Mononuclear cell (primary cell): ENCODE data around the gene UNC13D. TPM values are rescaled to one million over a fixed set of nuclear protein-coding genes. Genes with fewer than 3 reads are reported as not detected.

ENCODE experiments used
- H3K27me3 ChIP-seq: 2 replicates; pipeline ENCODE4 v1.6.0; 2011; ENCODE audit warnings: low read length, control low read depth; ENCODE audit not compliant: insufficient read depth
- H3K4me1 ChIP-seq: 2 replicates; pipeline ENCODE4 v1.5.1; 2011; ENCODE audit warnings: mild to moderate bottlenecking, low read length, control low read depth; ENCODE audit not compliant: insufficient read depth
- H3K4me3 ChIP-seq: 2 replicates; pipeline ENCODE4 v1.5.1; 2011; ENCODE audit warnings: mild to moderate bottlenecking, low read length, moderate library complexity
- H3K9me3 ChIP-seq: 2 replicates; pipeline ENCODE4 v1.5.1; 2011; ENCODE audit warnings: low read depth, mild to moderate bottlenecking, control low read depth, low read length
- total RNA-seq: library from RNA; depleted of rRNA; stranded (reverse); fragments of >200 nt; gene quantifications from one replicate; pipeline ENCODE4 v1.2.3, GENCODE V29; 2012

UNC13D gene
- total RNA-seq, 1 donor = 42.9 TPM

DNA sequence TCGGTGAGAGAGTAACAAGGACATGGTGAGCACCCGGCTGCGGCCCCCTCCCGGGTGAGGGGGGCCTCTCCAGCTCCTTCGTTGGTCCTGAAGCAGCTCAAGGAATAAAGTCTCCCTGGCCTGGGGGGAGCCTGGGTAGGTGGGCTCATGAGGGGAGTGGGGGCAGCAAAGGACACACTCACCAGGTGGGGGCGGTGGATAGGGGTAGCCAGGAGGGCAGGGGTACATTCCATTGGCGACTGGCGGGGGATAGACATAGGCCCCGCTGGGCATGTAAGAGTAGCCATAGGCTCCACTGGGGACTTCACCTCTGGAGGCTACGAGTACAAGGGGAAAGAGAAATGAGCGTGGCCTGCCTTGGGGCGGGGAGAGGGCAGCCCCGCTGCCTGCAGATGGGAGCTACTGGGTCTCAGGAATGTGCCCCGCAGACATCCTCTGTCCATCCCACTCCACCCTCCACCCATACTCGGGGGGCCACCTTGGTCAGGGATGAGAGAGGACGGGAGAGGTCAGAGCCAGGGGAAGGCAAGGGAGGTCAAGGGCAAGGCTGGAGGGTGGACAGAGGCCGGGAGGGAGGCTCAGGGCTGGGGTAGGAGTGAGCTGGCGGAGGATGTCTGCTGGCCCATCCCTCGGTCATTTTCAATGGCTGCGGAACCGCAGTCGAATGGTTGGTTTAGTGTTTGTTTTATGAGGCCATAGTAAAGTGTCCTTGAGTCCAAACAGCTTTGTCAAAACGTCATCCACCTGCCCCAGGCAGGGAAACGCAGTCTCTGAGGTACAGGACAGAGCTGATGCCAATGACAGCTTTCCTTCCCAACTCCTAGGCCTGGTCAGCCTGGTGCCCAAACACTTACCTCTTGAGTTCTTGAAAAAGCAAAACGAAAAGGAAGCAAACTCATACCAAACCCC lies 3.7 kb upstream of the UNC13D start:
- H3K9me3 ChIP-seq = no peaks in the 10 kb centered on the region
- H3K27me3 ChIP-seq = no peaks in the 10 kb centered on the region
- H3K4me1 ChIP-seq = peaks cover 27% of the 10 kb centered on the region
- H3K4me3 ChIP-seq = no peak overlapping the region

DNA sequence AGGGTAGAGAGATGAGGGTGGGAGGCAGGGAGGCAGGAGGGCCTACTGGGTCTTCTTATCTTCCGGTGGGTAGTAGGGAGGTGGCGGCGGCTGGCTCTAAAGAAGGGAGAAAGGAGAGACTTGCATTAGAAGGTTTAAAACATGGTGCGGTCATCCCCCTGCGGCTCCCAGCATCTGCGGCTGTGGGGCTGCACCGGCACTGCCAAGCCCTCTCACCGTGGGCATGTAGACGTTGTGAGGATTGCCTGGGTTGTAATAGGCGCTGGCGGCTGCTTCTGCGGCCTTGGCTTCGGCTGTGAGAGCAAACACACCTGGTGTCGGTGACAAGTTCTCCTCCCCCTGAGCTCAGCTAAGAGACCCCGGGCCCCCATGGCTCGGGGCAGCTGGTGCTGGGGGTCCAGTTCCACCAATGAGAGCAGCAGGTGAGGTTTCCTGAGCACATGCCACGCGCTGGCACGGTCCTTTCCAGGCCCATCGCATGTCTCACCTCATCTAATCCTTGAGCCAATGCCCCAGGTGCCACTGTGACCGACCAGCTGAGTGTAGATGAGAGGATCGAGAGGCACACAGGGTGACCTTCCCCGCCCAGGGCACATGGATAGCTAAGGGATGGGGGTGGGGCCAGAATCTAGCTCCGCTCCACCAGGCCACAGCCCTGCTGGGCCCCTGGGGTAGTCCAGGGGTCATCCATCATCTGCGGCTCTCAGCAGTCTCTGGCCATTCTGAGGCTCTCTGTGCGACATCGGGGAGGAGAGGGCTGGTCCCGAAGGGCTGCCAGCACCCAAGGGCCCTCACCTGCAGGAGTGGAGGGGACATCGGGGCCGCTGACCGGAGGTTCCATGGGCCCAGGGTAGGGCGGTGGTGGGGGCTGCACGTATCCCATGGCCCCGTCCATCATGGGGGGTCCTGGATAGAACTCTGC lies 2.7 kb upstream of the UNC13D start:
- Histone ChIP-seq H3K27me3 (no peaks in the 10 kb centered on the region), H3K4me3 (no peak overlapping the region), H3K9me3 (no peaks in the 10 kb centered on the region), H3K4me1 (peaks cover 36% of the 10 kb centered on the region)

DNA sequence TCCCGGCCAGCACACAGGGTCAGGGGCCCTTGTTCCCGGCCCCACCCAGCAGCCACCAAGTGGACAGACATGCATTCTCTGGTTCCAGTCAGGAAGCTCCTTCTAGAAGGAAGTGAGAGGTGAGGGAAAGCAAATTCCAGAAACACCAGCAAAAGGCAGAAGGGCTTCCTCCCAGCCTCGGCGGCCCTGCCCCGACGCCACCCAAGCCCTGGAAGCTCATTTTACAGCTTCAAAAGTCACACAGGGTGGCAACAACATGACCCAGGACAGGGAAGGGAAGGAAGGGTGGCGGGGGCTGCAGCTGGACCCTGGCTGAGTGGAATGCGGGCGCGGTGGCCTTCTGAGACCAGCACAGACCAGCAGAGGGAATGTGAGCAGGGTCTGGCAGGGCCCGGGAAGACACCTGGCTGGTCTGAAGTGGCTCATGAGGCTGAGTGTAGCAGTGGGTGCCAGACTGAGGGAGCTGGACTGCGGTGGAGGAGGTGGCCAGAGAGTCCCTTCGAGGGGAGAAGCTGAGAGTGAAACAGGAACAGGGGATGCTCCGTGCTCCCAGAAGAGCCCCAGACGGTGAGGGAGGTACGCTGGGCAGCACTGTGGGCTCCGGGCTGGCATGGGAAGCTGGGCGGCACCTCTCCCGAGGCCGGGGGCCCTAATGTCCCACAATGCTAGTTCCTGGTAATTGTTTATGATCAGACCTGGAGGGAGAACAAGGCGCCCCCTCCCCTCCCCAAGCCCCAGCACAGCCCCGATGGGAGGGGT lies 1.9 kb upstream of the UNC13D start:
- Histone ChIP-seq H3K27me3 (no peaks in the 10 kb centered on the region), H3K4me3 (no peak overlapping the region), H3K9me3 (no peaks in the 10 kb centered on the region), H3K4me1 (peaks cover 37% of the 10 kb centered on the region)

DNA sequence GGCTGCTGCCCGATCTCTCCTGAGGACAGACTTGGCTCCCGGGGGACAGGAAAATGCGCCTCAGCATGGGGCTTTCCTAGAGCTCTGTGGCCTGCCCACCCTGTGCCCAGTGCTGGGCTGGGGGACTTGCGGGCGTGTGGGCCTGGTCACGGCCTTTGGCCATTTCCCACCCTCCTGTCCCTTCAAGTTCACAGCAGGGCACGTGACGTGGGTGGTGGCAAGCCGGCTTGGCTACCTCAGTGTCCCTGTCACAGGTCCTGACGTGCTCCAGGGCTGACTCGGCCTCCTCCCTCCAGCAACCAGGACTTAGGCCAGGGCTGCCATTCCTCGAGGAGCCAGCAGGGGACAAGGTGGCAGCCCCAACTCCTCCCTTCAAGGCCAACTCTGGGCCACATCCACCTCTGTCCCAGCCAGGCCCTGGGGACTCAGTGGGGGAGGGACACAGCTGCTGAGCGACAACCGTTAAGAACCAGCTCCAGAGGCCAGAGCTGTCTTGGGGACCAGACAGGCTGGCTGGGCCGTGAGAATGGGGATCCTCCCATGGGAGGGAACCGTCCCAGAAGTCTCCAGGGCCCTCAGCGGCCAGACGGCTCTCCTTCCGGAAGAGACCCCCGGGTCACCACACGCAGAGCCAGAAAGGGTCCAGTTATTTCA lies 981 bp upstream of the UNC13D start:
- H3K27me3 ChIP-seq = no peaks in the 10 kb centered on the region
- no peaks in the 10 kb centered on the region for H3K9me3 ChIP-seq
- no peak overlapping the region for H3K4me3 ChIP-seq
- peaks cover 37% of the 10 kb centered on the region for H3K4me1 ChIP-seq

DNA sequence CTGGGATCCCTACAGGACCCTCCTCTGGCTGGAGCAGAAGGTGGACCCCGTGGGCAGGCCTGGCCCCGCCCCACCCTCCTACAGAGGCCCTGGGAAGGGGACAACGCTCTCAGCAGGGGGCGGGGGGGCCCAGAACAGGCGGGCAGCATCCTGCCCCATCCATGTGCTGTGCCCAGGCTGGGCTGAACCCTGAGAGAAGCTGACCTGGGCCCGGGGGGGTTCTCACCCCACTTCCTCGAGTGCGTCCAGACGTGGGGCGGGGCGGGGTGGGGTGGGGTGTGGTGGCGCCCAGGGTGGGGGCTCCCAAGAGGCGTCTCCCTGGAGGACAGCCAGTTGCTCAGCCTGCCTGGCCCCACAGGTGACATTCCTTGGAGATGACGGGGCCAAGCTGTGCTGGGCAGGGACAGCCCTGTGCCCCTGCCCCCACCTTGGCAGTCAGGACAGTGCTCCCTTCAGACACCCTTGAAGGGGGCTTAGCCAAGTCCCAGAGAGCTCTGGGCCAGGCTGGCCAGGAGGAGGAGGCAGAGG lies 390 bp upstream of the UNC13D start:
- peaks cover 37% of the 10 kb centered on the region for H3K4me1 ChIP-seq
- no peaks in the 10 kb centered on the region for H3K27me3 ChIP-seq
- H3K4me3 ChIP-seq = peak overlapping the region; percentile 81
- no peaks in the 10 kb centered on the region for H3K9me3 ChIP-seq

DNA sequence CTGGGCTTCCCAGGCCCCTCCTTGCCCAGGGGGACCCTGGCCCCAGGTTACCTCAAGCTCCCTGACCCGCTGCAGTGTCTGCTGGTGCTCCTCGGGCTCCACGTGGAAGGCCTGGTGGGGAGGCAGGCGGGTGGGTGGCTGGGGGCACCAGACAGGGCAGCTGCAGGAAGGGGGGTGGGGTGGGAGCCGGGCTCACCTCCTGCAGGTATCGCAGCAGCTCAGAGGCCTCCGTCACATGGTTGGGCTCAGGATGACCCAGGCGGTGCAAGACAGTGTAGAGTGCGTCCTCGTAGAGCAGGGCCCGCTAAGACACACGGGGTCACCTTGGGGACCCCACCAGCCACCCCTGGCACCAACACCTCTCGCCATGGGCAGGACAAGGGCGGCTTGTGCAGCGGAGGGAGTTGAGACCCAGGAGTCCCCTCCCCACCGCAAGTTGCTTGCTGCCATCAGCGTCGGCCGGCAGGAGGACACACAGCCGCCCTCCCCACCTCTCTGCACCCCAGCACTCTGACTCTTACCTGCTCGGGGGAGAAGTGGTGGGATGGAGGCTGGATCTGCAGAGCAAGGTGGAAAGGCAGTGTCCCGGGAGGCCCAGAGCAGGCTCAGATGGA lies 1.1 kb downstream of the UNC13D start:
- H3K9me3 ChIP-seq = no peaks in the 10 kb centered on the region

DNA sequence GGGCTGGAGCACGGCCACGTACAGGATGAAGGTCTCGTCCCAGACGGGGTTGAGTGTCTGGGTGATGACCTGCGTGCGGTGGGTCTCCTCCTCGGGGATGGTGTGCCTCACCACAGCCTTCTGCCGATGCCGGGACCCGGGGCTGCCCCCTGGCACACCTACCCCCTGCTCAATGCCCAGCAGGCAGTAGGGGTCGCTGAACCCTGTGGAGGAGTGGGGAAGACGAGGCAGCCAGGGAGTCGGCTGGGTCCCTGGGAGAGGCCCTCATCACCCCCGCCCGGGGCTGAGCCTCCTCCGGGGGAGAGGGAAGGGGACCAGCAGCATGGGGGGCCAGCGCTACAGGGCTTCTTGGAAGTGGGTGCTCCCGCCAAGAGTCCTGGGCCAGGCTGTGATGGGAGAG lies 1.8 kb downstream of the UNC13D start:
- Histone ChIP-seq H3K9me3 (no peaks in the 10 kb centered on the region), H3K4me1 (peaks cover 33% of the 10 kb centered on the region), H3K4me3 (no peak overlapping the region), H3K27me3 (no peaks in the 10 kb centered on the region)

More for the DNA sequence above, 1.1 kb downstream of the UNC13D start:
- no peaks in the 10 kb centered on the region for H3K27me3 ChIP-seq
- H3K4me1 ChIP-seq = peaks cover 33% of the 10 kb centered on the region
- H3K4me3 ChIP-seq = peak overlapping the region; percentile 81

DNA sequence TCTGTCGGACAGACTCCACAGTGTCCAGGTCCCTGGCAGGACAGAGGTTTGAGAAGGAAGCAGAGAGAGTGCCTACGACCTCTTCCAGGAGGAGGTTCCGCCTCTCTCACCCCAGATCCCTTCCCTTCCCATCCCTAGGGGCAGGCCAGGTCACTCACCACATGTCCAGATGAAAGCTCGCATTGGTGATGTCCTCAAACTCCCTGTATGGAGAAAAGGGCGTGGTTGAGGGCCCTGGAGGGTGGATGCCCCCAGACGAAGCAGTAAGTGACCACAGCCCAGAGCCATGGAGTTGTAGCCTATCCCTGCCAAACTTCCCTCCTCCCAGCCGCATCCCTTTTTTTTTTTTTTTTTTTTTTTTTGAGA lies 3.4 kb downstream of the UNC13D start:
- Histone ChIP-seq H3K9me3 (no peaks in the 10 kb centered on the region), H3K27me3 (no peaks in the 10 kb centered on the region), H3K4me1 (peaks cover 26% of the 10 kb centered on the region), H3K4me3 (no peak overlapping the region)

DNA sequence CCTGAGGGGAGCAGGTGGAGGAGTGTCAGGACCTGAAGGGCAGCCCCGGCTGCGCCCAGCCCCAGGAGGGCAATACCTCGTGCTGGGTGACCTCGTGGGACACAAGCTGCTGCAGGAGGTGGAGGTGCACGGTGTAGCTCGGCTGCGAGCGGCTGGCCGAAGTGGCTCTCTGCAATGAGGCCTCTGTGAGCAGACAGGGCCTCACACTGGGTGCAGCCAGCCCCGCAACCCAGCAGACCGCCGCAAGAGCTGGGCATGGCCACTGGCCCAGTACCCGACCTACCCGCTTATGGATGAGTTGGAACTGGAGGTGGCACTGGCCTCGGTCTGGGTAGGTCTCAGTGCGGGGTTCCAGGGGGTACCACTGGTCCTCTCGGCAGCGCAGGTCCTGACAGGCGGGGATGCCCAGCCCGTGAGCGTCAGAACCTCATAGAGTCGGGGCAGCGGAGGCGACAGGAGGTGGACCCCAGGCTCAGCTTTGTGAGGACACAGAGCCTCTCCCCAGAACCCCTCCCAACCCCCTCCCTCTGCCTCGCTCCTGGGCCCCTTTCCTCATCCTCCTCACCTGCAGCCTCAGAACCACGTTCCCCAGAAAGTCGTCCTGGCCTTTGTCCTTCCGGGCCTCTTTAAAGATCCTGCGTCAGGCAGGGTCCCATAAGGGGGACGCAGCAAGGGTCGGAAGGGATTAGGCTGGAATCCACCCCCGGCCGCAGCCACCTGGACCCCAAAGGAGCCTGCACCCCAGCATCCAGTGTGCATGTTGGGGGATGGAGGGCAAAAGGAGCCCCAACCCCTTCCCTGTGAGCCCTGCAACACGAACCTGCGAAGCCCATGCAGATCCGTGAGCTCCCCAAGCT lies 4.0 kb downstream of the UNC13D start:
- H3K27me3 ChIP-seq = no peaks in the 10 kb centered on the region
- H3K4me3 ChIP-seq = no peak overlapping the region
- no peaks in the 10 kb centered on the region for H3K9me3 ChIP-seq
- peaks cover 20% of the 10 kb centered on the region for H3K4me1 ChIP-seq

DNA sequence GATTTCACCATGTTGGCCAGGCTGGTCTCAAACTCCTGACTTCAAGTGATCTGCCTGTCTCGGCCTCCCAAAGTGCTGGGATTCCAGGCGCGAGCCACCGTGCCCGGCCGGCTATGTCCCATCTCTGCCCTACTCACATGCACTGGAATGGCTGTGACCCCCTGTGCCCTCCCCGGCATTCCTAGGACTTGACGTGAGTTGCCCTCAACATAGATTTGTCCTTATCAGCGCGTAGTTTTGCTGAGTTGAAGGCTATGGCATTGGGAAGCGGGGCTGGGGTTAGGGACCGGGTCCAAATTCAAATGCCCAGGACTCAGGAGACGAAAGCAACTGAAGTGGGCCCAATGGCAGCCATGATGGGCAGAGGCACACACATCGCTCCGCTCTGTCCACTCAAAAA lies 5.8 kb downstream of the UNC13D start:
- Histone ChIP-seq H3K9me3 (no peaks in the 10 kb centered on the region), H3K4me1 (peaks cover 28% of the 10 kb centered on the region), H3K27me3 (no peaks in the 10 kb centered on the region), H3K4me3 (no peak overlapping the region)

DNA sequence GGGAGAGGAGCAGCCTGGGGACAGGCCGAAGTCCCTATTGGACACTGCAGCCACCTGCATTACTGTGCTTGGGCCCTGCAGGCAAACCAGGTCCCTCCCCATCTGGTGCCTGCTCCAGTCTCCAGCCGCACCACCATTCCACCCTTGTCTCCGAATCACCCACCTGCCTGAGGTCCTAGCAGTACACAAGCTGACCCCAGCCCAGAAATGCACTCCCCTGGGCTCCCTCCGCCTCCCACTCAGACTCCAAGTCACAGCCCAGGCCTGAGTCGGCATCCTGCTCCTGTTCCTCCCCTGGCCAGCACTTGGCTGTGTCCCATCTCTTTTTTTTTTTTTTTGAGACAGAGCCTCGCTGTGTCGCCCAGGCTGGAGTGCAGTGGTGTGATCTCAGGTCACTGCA lies 6.3 kb downstream of the UNC13D start:
- no peaks in the 10 kb centered on the region for H3K27me3 ChIP-seq
- H3K4me3 ChIP-seq = no peak overlapping the region
- H3K9me3 ChIP-seq = no peaks in the 10 kb centered on the region
- H3K4me1 ChIP-seq = peaks cover 29% of the 10 kb centered on the region

DNA sequence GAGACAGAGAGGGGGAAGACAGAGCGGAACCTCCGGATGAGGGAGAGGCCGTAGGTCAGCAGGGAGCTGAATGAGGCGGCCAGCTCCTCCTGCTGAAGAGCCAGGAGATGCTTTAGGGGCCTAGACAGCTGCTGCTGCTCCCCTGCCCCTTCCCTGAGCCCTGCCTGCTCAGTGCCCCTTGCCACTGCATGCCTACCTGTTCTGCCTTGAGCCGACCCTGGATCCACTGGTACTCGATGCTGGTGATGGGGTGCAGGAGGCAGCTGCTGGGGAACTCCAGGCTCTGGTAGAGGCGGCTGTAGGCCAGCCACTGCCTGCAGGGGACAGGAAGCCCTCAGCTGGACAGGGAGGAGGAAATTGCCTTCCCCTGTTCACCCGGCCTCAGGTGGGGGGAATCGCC lies 7.6 kb downstream of the UNC13D start:
- Histone ChIP-seq H3K27me3 (no peaks in the 10 kb centered on the region), H3K9me3 (no peaks in the 10 kb centered on the region), H3K4me3 (no peak overlapping the region), H3K4me1 (peaks cover 30% of the 10 kb centered on the region)

DNA sequence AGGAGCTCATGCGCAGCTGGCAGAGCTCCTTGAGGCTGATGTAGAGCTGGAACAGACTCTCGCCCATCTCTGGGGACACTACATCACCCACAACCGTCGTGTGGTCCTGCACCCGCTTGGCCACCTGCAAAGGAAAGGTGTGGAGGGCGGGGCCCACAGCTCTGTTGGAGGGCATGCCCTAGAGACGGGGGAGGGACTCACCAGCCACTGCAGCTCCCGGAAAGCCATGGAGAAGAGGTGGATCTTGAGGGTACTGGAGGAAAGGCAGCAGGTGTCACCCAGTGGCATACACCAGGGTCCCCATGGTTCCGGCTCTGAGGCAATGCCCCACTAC lies 8.6 kb downstream of the UNC13D start:
- Histone ChIP-seq H3K27me3 (no peaks in the 10 kb centered on the region), H3K9me3 (no peaks in the 10 kb centered on the region), H3K4me1 (peaks cover 30% of the 10 kb centered on the region), H3K4me3 (no peak overlapping the region)
